Left ventricle myocardium inferior (tissue), 1 donor: ENCODE data around the gene SLC22A31. TPM values are rescaled to one million over a fixed set of nuclear protein-coding genes. Genes with fewer than 3 reads are reported as not detected.

Experiments used
- DNase-seq: peaks from one replicate; pipeline ENCODE4 v3.0.0-alpha.2; 2020
- H3K27ac ChIP-seq: fragments of 200-600 bp; replicated peaks from 2 replicates; pipeline ENCODE4 v1.8.0; 2021
- H3K27me3 ChIP-seq: fragments of 200-600 bp; 2 replicates; pipeline ENCODE4 v1.8.0; 2021; ENCODE audit warnings: low read depth
- H3K36me3 ChIP-seq: fragments of 200-600 bp; 2 replicates; pipeline ENCODE4 v1.8.0; 2021
- H3K4me1 ChIP-seq: fragments of 200-600 bp; 2 replicates; pipeline ENCODE4 v1.8.0; 2021
- H3K4me3 ChIP-seq: fragments of 200-600 bp; 2 replicates; pipeline ENCODE4 v1.8.0; 2021; ENCODE audit warnings: mild to moderate bottlenecking, moderate library complexity
- H3K9me3 ChIP-seq: fragments of 200-600 bp; replicated peaks from 2 replicates; pipeline ENCODE4 v1.8.0; 2021
- intact Hi-C: fragments of 100-400 bp; cut with micrococcal nuclease; formaldehyde crosslinking; loops from one replicate; pipeline ENCODE4 v1.11.0; 2022
- total RNA-seq: library from RNA; stranded (reverse); fragmentation: NEBNext Ultra II Directional; extraction: Animal tissue kit (Norgen Biotek cat#: 25700); gene quantifications from one replicate; pipeline ENCODE4 v1.2.1, GENCODE V29; 2021
- TF ChIP-seq, protein P1 (sequence below): fragments of 200-600 bp; IDR thresholded peaks from 2 replicates; pipeline ENCODE4 v1.8.0; 2021; ENCODE audit warnings: antibody characterized with exemption, mild to moderate bottlenecking, borderline replicate concordance
- donor health status: DM: no; HTN: yes; CAD: no; lungs with severe emphysema.

SLC22A31 gene
- total RNA-seq, 1 donor from 2014 or later = not detected

GRCh38 chr16:89233678-89234490, 33.5 kb upstream of the SLC22A31 start:
- intact Hi-C loops = no loop called here
- H3K27ac ChIP-seq = no peak overlapping the region
- H3K4me3 ChIP-seq = no peak overlapping the region
- peaks cover 14% of the 10 kb centered on the region for H3K4me1 ChIP-seq
- no peak for DNase-seq
- TF ChIP-seq, protein P1, sequence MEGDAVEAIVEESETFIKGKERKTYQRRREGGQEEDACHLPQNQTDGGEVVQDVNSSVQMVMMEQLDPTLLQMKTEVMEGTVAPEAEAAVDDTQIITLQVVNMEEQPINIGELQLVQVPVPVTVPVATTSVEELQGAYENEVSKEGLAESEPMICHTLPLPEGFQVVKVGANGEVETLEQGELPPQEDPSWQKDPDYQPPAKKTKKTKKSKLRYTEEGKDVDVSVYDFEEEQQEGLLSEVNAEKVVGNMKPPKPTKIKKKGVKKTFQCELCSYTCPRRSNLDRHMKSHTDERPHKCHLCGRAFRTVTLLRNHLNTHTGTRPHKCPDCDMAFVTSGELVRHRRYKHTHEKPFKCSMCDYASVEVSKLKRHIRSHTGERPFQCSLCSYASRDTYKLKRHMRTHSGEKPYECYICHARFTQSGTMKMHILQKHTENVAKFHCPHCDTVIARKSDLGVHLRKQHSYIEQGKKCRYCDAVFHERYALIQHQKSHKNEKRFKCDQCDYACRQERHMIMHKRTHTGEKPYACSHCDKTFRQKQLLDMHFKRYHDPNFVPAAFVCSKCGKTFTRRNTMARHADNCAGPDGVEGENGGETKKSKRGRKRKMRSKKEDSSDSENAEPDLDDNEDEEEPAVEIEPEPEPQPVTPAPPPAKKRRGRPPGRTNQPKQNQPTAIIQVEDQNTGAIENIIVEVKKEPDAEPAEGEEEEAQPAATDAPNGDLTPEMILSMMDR = no peak
- H3K27me3 ChIP-seq = no peaks in the 10 kb centered on the region
- peaks cover 41% of the 10 kb centered on the region for H3K36me3 ChIP-seq
- peaks cover 8% of the 10 kb centered on the region for H3K9me3 ChIP-seq

GRCh38 chr16:89232107-89232506, 31.8 kb upstream of the SLC22A31 start:
- intact Hi-C loops = no loop called here
- H3K36me3 ChIP-seq = peaks cover 58% of the 10 kb centered on the region
- H3K27me3 ChIP-seq = no peaks in the 10 kb centered on the region
- H3K4me1 ChIP-seq = peaks cover 14% of the 10 kb centered on the region
- DNase-seq = no peak
- H3K9me3 ChIP-seq = peaks cover 25% of the 10 kb centered on the region
- H3K27ac ChIP-seq = no peak overlapping the region
- no peak overlapping the region for H3K4me3 ChIP-seq
- TF ChIP-seq, protein P1 = no peak

DNA sequence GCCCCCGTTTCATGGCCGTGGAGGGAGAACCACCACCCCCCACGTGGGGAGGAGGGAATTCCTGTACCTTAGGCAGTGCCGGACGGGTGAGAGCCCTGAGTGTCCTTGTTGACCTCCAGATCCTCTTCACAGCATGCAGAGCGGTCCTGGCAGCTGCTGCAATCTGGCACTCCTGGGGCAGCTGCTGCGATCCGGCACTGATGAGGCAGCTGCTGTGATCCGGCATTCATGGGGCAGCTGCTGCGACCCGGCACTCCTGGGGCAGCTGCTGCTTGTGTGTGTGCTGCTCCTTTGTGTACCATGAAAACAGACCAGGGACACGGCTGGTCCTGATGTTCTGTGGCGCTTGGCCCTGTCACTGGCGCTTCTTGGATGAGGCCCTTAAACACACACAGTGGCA, 29.9 kb upstream of the SLC22A31 start:
- TF ChIP-seq, protein P1 = no peak
- H3K4me1 ChIP-seq = peaks cover 14% of the 10 kb centered on the region
- H3K36me3 ChIP-seq = peaks cover 77% of the 10 kb centered on the region
- no peak overlapping the region for H3K27ac ChIP-seq
- H3K9me3 ChIP-seq = peaks cover 30% of the 10 kb centered on the region
- H3K4me3 ChIP-seq = no peak overlapping the region
- H3K27me3 ChIP-seq = no peaks in the 10 kb centered on the region
- intact Hi-C loops = no loop called here
- no peak for DNase-seq

- Histone ChIP-seq H3K4me1 (no peaks in the 10 kb centered on the region), H3K9me3 (peaks cover 26% of the 10 kb centered on the region), H3K27ac (no peak overlapping the region), H3K27me3 (no peaks in the 10 kb centered on the region), H3K4me3 (no peak overlapping the region), H3K36me3 (peaks cover 87% of the 10 kb centered on the region)
- intact Hi-C loops = no loop called here
- no peak for DNase-seq
- TF ChIP-seq, protein P1 = no peak
Observed at GRCh38 chr16:89224665-89225064, 24.3 kb upstream of the SLC22A31 start.

DNA sequence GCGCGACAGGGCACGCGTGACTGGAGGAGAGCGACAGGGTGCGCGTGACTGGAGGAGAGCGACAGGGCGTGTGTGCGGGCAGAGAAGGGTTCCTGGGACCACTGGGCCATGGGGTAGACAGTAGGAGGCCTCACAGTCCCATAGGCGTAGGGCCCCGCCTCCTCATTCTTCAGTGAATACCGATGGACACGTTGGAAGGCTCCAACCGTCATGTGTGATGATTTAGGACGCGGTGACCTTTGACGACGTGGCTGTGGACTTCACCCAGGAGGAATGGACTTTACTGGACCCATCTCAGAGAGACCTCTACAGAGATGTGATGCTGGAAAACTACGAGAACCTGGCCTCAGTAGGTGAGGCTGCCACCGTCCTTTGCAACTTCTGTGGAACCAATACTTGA, 22.6 kb upstream of the SLC22A31 start:
- TF ChIP-seq, protein P1 = no peak
- intact Hi-C loops = no loop called here

More for the DNA sequence above, 22.6 kb upstream of the SLC22A31 start:
- Histone ChIP-seq H3K4me3 (no peak overlapping the region), H3K4me1 (peaks cover 10% of the 10 kb centered on the region), H3K27ac (no peak overlapping the region), H3K9me3 (peaks cover 14% of the 10 kb centered on the region), H3K27me3 (no peaks in the 10 kb centered on the region), H3K36me3 (peaks cover 73% of the 10 kb centered on the region)
- no peak for DNase-seq
